Osteoblast (primary cell): ENCODE measurements around the gene RAD51B. TPM values are rescaled to one million over a fixed set of nuclear protein-coding genes. Genes with fewer than 3 reads are reported as not detected.

ENCODE experiments used
- DNase-seq: peaks from one replicate; pipeline ENCODE4 v3.0.0; 2011; ENCODE audit warnings: low spot score, mixed read lengths; ENCODE audit not compliant: insufficient read length; ENCODE audit errors: missing footprints
- H2AFZ ChIP-seq: 2 replicates; pipeline ENCODE4 v1.6.0; 2011; ENCODE audit warnings: mild to moderate bottlenecking, low read length
- H3K27ac ChIP-seq: 2 replicates; pipeline ENCODE4 v1.5.1; 2011; ENCODE audit warnings: mild to moderate bottlenecking, low read depth, low read length, moderate library complexity
- H3K27me3 ChIP-seq: 2 replicates; pipeline ENCODE4 v1.6.0; 2012; ENCODE audit warnings: mild to moderate bottlenecking, control low read depth, inconsistent platforms, low read length, moderate library complexity; ENCODE audit not compliant: insufficient read depth
- H3K36me3 ChIP-seq: 2 replicates; pipeline ENCODE4 v1.5.1; 2011; ENCODE audit warnings: mild to moderate bottlenecking, low read length, control low read depth, moderate library complexity; ENCODE audit not compliant: insufficient read depth
- H3K4me1 ChIP-seq: 2 replicates; pipeline ENCODE4 v1.5.1; 2011; ENCODE audit warnings: mild to moderate bottlenecking, low read length, control low read depth, moderate library complexity; ENCODE audit not compliant: insufficient read depth
- H3K4me2 ChIP-seq: 2 replicates; pipeline ENCODE4 v1.6.0; 2011; ENCODE audit warnings: mild to moderate bottlenecking, low read length; ENCODE audit not compliant: insufficient read depth
- H3K4me3 ChIP-seq: fragments of 200-600 bp; sonication (generic); 3 replicates; pipeline ENCODE4 v1.5.1; 2012; ENCODE audit warnings: mild to moderate bottlenecking, low read length, inconsistent platforms; ENCODE audit not compliant: insufficient read depth
- H3K79me2 ChIP-seq: 2 replicates; pipeline ENCODE4 v1.6.0; 2012; ENCODE audit warnings: mild to moderate bottlenecking, low read length, control low read depth, inconsistent platforms; ENCODE audit not compliant: insufficient read depth
- H3K9me3 ChIP-seq: 2 replicates; pipeline ENCODE4 v1.5.1; 2011; ENCODE audit warnings: low read depth, low read length, control low read depth
- H4K20me1 ChIP-seq: 2 replicates; pipeline ENCODE4 v1.6.0; 2012; ENCODE audit warnings: mild to moderate bottlenecking, low read length, control low read depth; ENCODE audit not compliant: insufficient read depth
- CTCF ChIP-seq: IDR thresholded peaks from 2 replicates; pipeline ENCODE4 v1.5.1; 2011; ENCODE audit warnings: mild to moderate bottlenecking, low read depth, low read length, moderate library complexity; ENCODE audit errors: extremely low read depth
- total RNA-seq: library from RNA; depleted of rRNA; stranded (reverse); fragments of >200 nt; gene quantifications from 2 replicates; pipeline ENCODE4 v1.2.3, GENCODE V29; 2012

The RAD51B gene
- total RNA-seq, 1 donor, result 13.8 TPM

GRCh38 chr14:68624541-68625220 lies 805.1 kb downstream of the RAD51B start:
- Histone ChIP-seq H3K4me1 (peaks cover 3% of the 10 kb centered on the region), H3K4me2 (no peak overlapping the region), H3K27ac (no peak overlapping the region), H3K79me2 (no peaks in the 10 kb centered on the region), H3K36me3 (no peaks in the 10 kb centered on the region), H3K4me3 (no peak overlapping the region), H3K27me3 (no peaks in the 10 kb centered on the region), H3K9me3 (no peaks in the 10 kb centered on the region), H4K20me1 (no peaks in the 10 kb centered on the region), H2AFZ (no peak overlapping the region)
- DNase-seq, result peak; percentile 25
- no peak for TF ChIP-seq CTCF

- Histone ChIP-seq H3K36me3 (no peaks in the 10 kb centered on the region), H2AFZ (no peak overlapping the region), H3K27ac (no peak overlapping the region), H3K79me2 (no peaks in the 10 kb centered on the region), H3K4me1 (no peaks in the 10 kb centered on the region), H3K9me3 (no peaks in the 10 kb centered on the region), H3K4me3 (no peak overlapping the region), H4K20me1 (no peaks in the 10 kb centered on the region), H3K27me3 (no peaks in the 10 kb centered on the region), H3K4me2 (no peak overlapping the region)
- TF ChIP-seq CTCF, result no peak
- no peak for DNase-seq
Observed at GRCh38 chr14:68625366-68626090, 805.9 kb downstream of the RAD51B start.

- Histone ChIP-seq H3K9me3 (no peaks in the 10 kb centered on the region), H3K4me2 (no peak overlapping the region), H3K27me3 (no peaks in the 10 kb centered on the region), H4K20me1 (no peaks in the 10 kb centered on the region), H3K79me2 (no peaks in the 10 kb centered on the region), H3K4me1 (no peaks in the 10 kb centered on the region), H2AFZ (no peak overlapping the region), H3K27ac (no peak overlapping the region), H3K4me3 (no peak overlapping the region), H3K36me3 (no peaks in the 10 kb centered on the region)
- TF ChIP-seq CTCF, result no peak
- DNase-seq, result peak; percentile 37
Observed at GRCh38 chr14:68626386-68626785, 806.8 kb downstream of the RAD51B start.

GRCh38 chr14:68627050-68627867 lies 807.7 kb downstream of the RAD51B start:
- DNase-seq, result peak; percentile 52

More at GRCh38 chr14:68627050-68627867, 807.7 kb downstream of the RAD51B start:
- no peaks in the 10 kb centered on the region for H3K4me1 ChIP-seq
- H3K79me2 ChIP-seq, result no peaks in the 10 kb centered on the region
- H3K27ac ChIP-seq, result no peak overlapping the region
- no peaks in the 10 kb centered on the region for H3K9me3 ChIP-seq
- H3K27me3 ChIP-seq, result no peaks in the 10 kb centered on the region
- H2AFZ ChIP-seq, result no peak overlapping the region
- H3K4me3 ChIP-seq, result no peak overlapping the region
- no peaks in the 10 kb centered on the region for H3K36me3 ChIP-seq
- no peaks in the 10 kb centered on the region for H4K20me1 ChIP-seq
- TF ChIP-seq CTCF, result no peak
- no peak overlapping the region for H3K4me2 ChIP-seq
